PFSK-1 (cell line): ENCODE results near the gene C1orf105.

ENCODE experiments used
- FOXP2 ChIP-seq: optimal IDR thresholded peaks from 2 replicates; pipeline ENCODE3; 2011; ENCODE audit warnings: borderline replicate concordance, control low read depth, inconsistent platforms; ENCODE audit not compliant: insufficient read depth; ENCODE audit errors: extremely low read length, extremely low read depth
- POLR2AphosphoS5 ChIP-seq: IDR thresholded peaks from 2 replicates; pipeline ENCODE4 v1.6.1; 2012; ENCODE audit warnings: low read depth, mild to moderate bottlenecking, control low read depth, low read length, moderate library complexity
- TAF1 ChIP-seq: IDR thresholded peaks from 2 replicates; pipeline ENCODE4 v1.6.1; 2012; ENCODE audit warnings: low read length, control low read depth, borderline replicate concordance; ENCODE audit not compliant: insufficient read depth
- TF ChIP-seq, protein P1 (sequence below), 2 experiments: IDR thresholded peaks; 2 replicates each; pipeline versions ENCODE4 v1.6.1 to v1.8.0; 2011 to 2012; ENCODE audit warnings: low read depth in 2 of 2, low read length in 2 of 2, control low read depth in 1 of 2, inconsistent platforms in 1 of 2, mild to moderate bottlenecking in 1 of 2, moderate library complexity in 1 of 2; ENCODE audit not compliant: insufficient read depth in 1 of 2

DNA sequence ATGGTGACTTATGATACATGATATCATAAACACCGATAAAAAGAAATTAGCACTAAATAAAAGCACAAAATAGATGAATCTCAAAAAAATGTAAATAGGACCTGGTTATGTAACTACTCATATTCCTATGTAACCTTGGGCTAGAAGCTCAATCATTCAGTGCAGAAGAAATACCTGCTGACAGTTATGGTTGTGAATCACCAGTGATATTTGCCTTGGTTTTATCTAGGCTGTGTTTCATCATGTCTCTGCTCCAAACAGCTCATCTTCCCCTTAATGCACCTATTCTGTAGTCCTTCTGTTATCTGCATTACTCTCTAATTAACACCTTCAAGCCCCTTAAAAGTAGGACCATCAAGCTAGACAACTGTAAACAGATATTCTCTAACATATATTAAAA is 39.7 kb downstream of the C1orf105 start:
- TF ChIP-seq FOXP2, result no peak
- TF ChIP-seq, protein P1, sequence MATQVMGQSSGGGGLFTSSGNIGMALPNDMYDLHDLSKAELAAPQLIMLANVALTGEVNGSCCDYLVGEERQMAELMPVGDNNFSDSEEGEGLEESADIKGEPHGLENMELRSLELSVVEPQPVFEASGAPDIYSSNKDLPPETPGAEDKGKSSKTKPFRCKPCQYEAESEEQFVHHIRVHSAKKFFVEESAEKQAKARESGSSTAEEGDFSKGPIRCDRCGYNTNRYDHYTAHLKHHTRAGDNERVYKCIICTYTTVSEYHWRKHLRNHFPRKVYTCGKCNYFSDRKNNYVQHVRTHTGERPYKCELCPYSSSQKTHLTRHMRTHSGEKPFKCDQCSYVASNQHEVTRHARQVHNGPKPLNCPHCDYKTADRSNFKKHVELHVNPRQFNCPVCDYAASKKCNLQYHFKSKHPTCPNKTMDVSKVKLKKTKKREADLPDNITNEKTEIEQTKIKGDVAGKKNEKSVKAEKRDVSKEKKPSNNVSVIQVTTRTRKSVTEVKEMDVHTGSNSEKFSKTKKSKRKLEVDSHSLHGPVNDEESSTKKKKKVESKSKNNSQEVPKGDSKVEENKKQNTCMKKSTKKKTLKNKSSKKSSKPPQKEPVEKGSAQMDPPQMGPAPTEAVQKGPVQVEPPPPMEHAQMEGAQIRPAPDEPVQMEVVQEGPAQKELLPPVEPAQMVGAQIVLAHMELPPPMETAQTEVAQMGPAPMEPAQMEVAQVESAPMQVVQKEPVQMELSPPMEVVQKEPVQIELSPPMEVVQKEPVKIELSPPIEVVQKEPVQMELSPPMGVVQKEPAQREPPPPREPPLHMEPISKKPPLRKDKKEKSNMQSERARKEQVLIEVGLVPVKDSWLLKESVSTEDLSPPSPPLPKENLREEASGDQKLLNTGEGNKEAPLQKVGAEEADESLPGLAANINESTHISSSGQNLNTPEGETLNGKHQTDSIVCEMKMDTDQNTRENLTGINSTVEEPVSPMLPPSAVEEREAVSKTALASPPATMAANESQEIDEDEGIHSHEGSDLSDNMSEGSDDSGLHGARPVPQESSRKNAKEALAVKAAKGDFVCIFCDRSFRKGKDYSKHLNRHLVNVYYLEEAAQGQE (IDR thresholded peaks at IDR 0.05; ENCODE audit: insufficient read depth in 1 of 2, low read depth in 2 of 2, low read length in 2 of 2), result no peak
- TF ChIP-seq TAF1, result no peak
- TF ChIP-seq POLR2AphosphoS5, result no peak
